K562 (cell line): ENCODE measurements around the gene RAB1B. TPM values are rescaled to one million over a fixed set of nuclear protein-coding genes. Genes with fewer than 3 reads are reported as not detected.

ENCODE experiments used
- ATAC-seq: fragments of 200-7000 bp; cut with Tn5 transposase; 3 replicates; pipeline ENCODE4 v1.9.1; 2020; ENCODE audit warnings: moderate library complexity
- BruUV-seq: library from RNA; stranded (reverse); fragments of 400-500 nt; replicated peaks from 2 replicates; lab custom pipeline; 2021; lab: Mats Ljungman, UMichigan
- CTCF ChIA-PET: fragments of 300-600 bp; formaldehyde crosslinking; extraction: SDS; loops from one replicate; lab custom pipeline; 2021; ENCODE audit warnings: low intra/inter-chr PET ratio; lab: Yijun Ruan, JAX
- POLR2A ChIA-PET: fragments of 300-600, 350-650 bp; sonication (Branson Sonifier 250); formaldehyde crosslinking; extraction: SDS; loops from one replicate; lab custom pipeline; 2021; ENCODE audit warnings: antibody characterized with exemption, inconsistent platforms; lab: Yijun Ruan, JAX
- DNase-seq, 4 experiments: peaks; one replicate each; pipeline versions ENCODE4 v3.0.0 to v3.0.0-alpha.2; 2011 to 2018; ENCODE audit warnings: low spot score in 3 of 4, mixed read lengths in 3 of 4; ENCODE audit errors: extremely low read depth in 1 of 4
- FAIRE-seq: peaks from 2 replicates; lab custom pipeline; 2011; peaks lifted over from hg19 to GRCh38; lab: Jason Lieb, UNC
- H2AFZ ChIP-seq: 2 replicates; pipeline ENCODE4 v1.6.0; 2011; ENCODE audit warnings: low read depth, low read length, control low read depth, inconsistent platforms
- H3K27ac ChIP-seq: fragments of 200-600 bp; 3 replicates; pipeline ENCODE4 v1.8.0; 2011; ENCODE audit warnings: low read depth, mild to moderate bottlenecking, control low read depth, inconsistent platforms, low read length, moderate library complexity, mixed read lengths; ENCODE audit errors: extremely low read depth
- H3K27me3 ChIP-seq, 2 experiments: fragments of 300-600 bp in 1 of 2; 2 replicates in 1 of 2; 3 replicates in 1 of 2; pipeline versions ENCODE4 v1.6.0 to v1.8.0; 2011; ENCODE audit warnings: inconsistent platforms in 2 of 2, low read length in 2 of 2, mild to moderate bottlenecking in 1 of 2, mixed read lengths in 1 of 2, moderate library complexity in 1 of 2; ENCODE audit not compliant: control insufficient read depth in 2 of 2, insufficient read depth in 2 of 2
- H3K36me3 ChIP-seq: fragments of 300-600 bp; 3 replicates; pipeline ENCODE4 v1.8.0; 2011; ENCODE audit warnings: mild to moderate bottlenecking, low read length, inconsistent platforms; ENCODE audit not compliant: control insufficient read depth, insufficient read depth
- H3K4me1 ChIP-seq, 2 experiments: fragments of 200-600 bp in 1 of 2; replicated peaks in 1 of 2; 2 replicates in 1 of 2; 3 replicates in 1 of 2; pipeline versions ENCODE4 v1.5.1 to v1.8.0; 2011; ENCODE audit warnings: inconsistent platforms in 2 of 2, low read length in 2 of 2, mild to moderate bottlenecking in 1 of 2, mixed read lengths in 1 of 2, moderate library complexity in 1 of 2; ENCODE audit not compliant: control insufficient read depth in 2 of 2, insufficient read depth in 2 of 2
- H3K4me2 ChIP-seq: 2 replicates; pipeline ENCODE4 v1.6.1; 2011; ENCODE audit warnings: low read length, control low read depth, inconsistent platforms, mixed read lengths; ENCODE audit not compliant: insufficient read depth
- H3K4me3 ChIP-seq: fragments of 200-600 bp; sonication (generic), shearing (Covaris generic); 2 replicates; pipeline ENCODE4 v1.5.1; 2016; ENCODE audit warnings: control low read depth, inconsistent platforms
- H3K79me2 ChIP-seq: fragments of 200-600 bp; 3 replicates; pipeline ENCODE4 v1.8.0; 2011; ENCODE audit warnings: low read length, inconsistent platforms; ENCODE audit not compliant: control insufficient read depth, insufficient read depth
- H3K9ac ChIP-seq, 2 experiments: 2 replicates each; pipeline versions ENCODE4 v1.6.0 to v1.6.1; 2011; ENCODE audit warnings: low read depth in 2 of 2, low read length in 2 of 2, control low read depth in 1 of 2, inconsistent platforms in 1 of 2, mild to moderate bottlenecking in 1 of 2, mixed read lengths in 1 of 2; ENCODE audit not compliant: insufficient read depth in 1 of 2
- H3K9me1 ChIP-seq: one replicate; pipeline ENCODE4 v1.6.0; 2011; ENCODE audit warnings: inconsistent platforms, mild to moderate bottlenecking, low read length, moderate library complexity; ENCODE audit not compliant: control insufficient read depth, insufficient read depth
- H3K9me3 ChIP-seq: replicated peaks from 2 replicates; pipeline ENCODE4 v1.5.1; 2011; ENCODE audit warnings: low read depth, low read length, inconsistent platforms; ENCODE audit not compliant: control insufficient read depth, insufficient read depth
- H4K20me1 ChIP-seq: replicated peaks from 2 replicates; pipeline ENCODE4 v1.6.1; 2011; ENCODE audit warnings: low read length, inconsistent platforms, mixed read lengths; ENCODE audit not compliant: control insufficient read depth, insufficient read depth
- CBFA2T3 ChIP-seq: fragments of 450-650 bp; IDR thresholded peaks from 2 replicates; pipeline ENCODE4 v1.6.1; 2017
- EP400 ChIP-seq: fragments of 450-650 bp; IDR thresholded peaks from 2 replicates; pipeline ENCODE4 v1.6.1; 2017; ENCODE audit warnings: antibody characterized with exemption, mild to moderate bottlenecking, moderate library complexity
- WGBS: fragments of 100-300 bp; shearing (Covaris generic); methylation state at CpG from one replicate; pipeline ENCODE4 v1.1.6; 2016; ENCODE audit warnings: low coverage, mixed read lengths; ENCODE audit not compliant: insufficient coverage; ENCODE audit errors: missing lambda C conversion rate; 5-methylcytosine and 5-hydroxymethylcytosine counted together
- in situ Hi-C: fragments of 300-500 bp; cut with MboI; formaldehyde crosslinking; loops from 4 replicates; pipeline ENCODE4 v1.15.0; 2018; ENCODE audit warnings: inconsistent platforms, mixed read lengths
- intact Hi-C: fragments of 100-400 bp; cut with micrococcal nuclease; formaldehyde crosslinking; loops from 2 replicates; pipeline ENCODE4 v1.14.2; 2022
- polyA plus RNA-seq, 8 experiments: library from polyadenylated mRNA; depleted of rRNA in 4 of 8; stranded (reverse) in 5 of 8; unstranded in 3 of 8; fragments of >200 nt; fragmentation: Nextera tagmentation in 2 of 8; fragmentation: Illumina TruSeq in 1 of 8; extraction: Ambion mirVana in 2 of 8; extraction: Trizol in 1 of 8; gene quantifications; 2 replicates each; pipeline versions ENCODE4 v1.2.1 to v1.2.3, GENCODE V29; 2011 to 2014; ENCODE audit warnings: inconsistent platforms in 1 of 8, missing spikeins in 1 of 8
- total RNA-seq, 7 experiments: library from RNA; depleted of rRNA in 6 of 7; stranded (reverse); fragments of >200 nt in 6 of 7; fragmentation: Illumina TruSeq in 2 of 7; extraction: Trizol in 2 of 7; gene quantifications; 2 replicates each; pipeline versions ENCODE4 v1.2.1 to v1.2.3, GENCODE V29; 2011 to 2021; ENCODE audit warnings: low replicate concordance in 1 of 7
- TF ChIP-seq, protein P1 (sequence below): sonication (generic); IDR thresholded peaks from 2 replicates; pipeline ENCODE4 v1.6.1; 2016

The RAB1B gene
- total and polyA plus RNA-seq, 9 of the 15 experiments (the other 6 are each of a cell fraction or from before 2014, with no cell fraction given) = 5.6 to 146 (median 98.6) TPM

DNA sequence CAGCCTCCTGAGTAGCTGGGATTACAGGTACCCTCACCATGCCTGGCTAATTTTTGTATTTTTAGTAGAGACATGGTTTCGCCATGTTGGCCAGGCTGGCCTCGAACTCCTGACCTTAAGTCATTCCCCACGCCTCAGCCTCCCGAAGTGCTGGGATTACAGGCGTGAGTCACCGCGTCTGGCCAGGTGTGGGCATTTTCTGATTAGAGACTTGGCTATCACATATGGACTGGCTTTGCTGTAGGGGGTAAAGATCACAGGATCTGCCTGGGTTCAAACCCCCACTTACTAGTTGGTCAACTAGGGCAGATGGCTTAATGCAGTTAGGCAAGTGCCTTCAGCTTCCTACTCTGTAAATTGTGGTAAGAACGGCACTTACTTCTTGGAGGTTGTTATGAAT is 41.9 kb downstream of the RAB1B start:
- TF ChIP-seq, protein P1, sequence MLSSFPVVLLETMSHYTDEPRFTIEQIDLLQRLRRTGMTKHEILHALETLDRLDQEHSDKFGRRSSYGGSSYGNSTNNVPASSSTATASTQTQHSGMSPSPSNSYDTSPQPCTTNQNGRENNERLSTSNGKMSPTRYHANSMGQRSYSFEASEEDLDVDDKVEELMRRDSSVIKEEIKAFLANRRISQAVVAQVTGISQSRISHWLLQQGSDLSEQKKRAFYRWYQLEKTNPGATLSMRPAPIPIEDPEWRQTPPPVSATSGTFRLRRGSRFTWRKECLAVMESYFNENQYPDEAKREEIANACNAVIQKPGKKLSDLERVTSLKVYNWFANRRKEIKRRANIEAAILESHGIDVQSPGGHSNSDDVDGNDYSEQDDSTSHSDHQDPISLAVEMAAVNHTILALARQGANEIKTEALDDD = peak; percentile 64; the same call in 1 of the 2 replicates
- TF ChIP-seq EP400 (no peak), CBFA2T3 (peak; percentile 69)
- no peak for ATAC-seq
- peak in 1 of 4 experiments; percentile 32 for DNase-seq
- no TSS peak for BruUV-seq
- H3K9ac ChIP-seq = no peak overlapping the region
- no peaks in the 10 kb centered on the region for H3K9me1 ChIP-seq
- H3K27me3 ChIP-seq = no peaks in the 10 kb centered on the region
- H3K4me3 ChIP-seq = no peak overlapping the region
- H3K79me2 ChIP-seq = no peaks in the 10 kb centered on the region
- H3K36me3 ChIP-seq = no peaks in the 10 kb centered on the region
- no peaks in the 10 kb centered on the region for H3K9me3 ChIP-seq
- intact Hi-C loops (no loop called here), in situ Hi-C loops (no loop called here)
- H3K4me1 ChIP-seq = peaks cover 23 to 42% of the 10 kb centered on the region in 2 experiments
- no peak overlapping the region for H3K4me2 ChIP-seq
- H4K20me1 ChIP-seq = no peaks in the 10 kb centered on the region
- no peak overlapping the region for H2AFZ ChIP-seq
- FAIRE-seq = peak; percentile 71
- H3K27ac ChIP-seq = no peak overlapping the region
- CTCF ChIA-PET = interaction anchor here (0.7 to 2.9 kb wide), 2 partner anchors 18 to 112 kb away, joined by 3 to 37 read pairs; no protein-coding TSS in a partner anchor
- WGBS = 31% methylated on average over 8 of the region's 8 CpGs
- POLR2A ChIA-PET = interaction anchor here (0.6 to 1.9 kb wide), 3 partner anchors 21 to 1162 kb away, joined by 3 to 4 read pairs (median 3); partner anchors contain the start of gene YIF1A
